ENCODE results near the gene TTC12.

The TTC12 gene

DNA sequence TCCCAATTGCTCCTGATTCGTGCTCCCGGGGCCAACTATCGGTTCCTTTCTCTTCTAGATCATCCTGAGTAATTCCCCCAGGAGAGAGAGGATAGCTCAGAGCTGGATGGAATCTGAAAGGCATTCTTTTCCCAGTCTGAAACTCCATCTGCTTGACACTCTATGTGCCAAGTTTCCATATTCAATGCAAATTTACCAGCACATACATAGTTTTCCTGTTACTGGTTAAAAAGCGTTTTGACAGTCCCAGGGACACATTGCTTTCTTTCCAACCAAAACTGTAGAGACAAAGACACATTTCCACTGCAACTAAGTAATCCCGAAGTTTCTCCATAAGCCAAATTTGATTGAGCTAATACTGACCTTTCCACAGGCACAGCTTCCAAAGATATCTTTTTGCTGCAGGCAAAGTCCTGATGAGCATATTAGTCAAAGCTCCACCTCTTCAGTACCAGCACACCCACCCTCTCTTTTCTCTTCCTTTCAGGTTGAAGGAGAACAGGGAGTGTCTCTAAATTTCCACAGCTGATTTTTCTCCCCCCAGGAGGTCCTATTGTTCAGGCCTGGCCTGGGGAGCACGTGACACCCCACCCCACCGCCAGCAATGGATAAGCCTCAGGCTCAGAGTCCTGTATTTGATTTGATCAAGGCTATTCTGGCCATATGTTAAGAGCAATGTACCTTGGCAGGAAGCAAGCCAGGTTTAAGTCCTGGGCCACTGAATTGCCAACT is 63.5 kb downstream of the TTC12 start:
- no peak overlapping the region for H3K4me3 ChIP-seq (replicated peaks; ENCODE audit: low read depth, low read length)
- TF ChIP-seq, protein P1, sequence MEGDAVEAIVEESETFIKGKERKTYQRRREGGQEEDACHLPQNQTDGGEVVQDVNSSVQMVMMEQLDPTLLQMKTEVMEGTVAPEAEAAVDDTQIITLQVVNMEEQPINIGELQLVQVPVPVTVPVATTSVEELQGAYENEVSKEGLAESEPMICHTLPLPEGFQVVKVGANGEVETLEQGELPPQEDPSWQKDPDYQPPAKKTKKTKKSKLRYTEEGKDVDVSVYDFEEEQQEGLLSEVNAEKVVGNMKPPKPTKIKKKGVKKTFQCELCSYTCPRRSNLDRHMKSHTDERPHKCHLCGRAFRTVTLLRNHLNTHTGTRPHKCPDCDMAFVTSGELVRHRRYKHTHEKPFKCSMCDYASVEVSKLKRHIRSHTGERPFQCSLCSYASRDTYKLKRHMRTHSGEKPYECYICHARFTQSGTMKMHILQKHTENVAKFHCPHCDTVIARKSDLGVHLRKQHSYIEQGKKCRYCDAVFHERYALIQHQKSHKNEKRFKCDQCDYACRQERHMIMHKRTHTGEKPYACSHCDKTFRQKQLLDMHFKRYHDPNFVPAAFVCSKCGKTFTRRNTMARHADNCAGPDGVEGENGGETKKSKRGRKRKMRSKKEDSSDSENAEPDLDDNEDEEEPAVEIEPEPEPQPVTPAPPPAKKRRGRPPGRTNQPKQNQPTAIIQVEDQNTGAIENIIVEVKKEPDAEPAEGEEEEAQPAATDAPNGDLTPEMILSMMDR (IDR thresholded peaks at IDR 0.05; ENCODE audit: low read length, missing control alignments), result no peak
- peak; percentile 33 for DNase-seq (ENCODE audit: low read depth)

- DNase-seq (ENCODE audit: low read depth), result no peak
Observed at GRCh38 chr11:113378692-113379091, 64.3 kb downstream of the TTC12 start.

GRCh38 chr11:113382121-113382520 is 67.7 kb downstream of the TTC12 start:
- DNase-seq (ENCODE audit: low read depth), result no peak
- no peak overlapping the region for H3K4me3 ChIP-seq (replicated peaks; ENCODE audit: low read depth, low read length)
- TF ChIP-seq, protein P1 (IDR thresholded peaks at IDR 0.05; ENCODE audit: low read length, missing control alignments), result no peak

More at GRCh38 chr11:113378692-113379091, 64.3 kb downstream of the TTC12 start:
- H3K4me3 ChIP-seq (replicated peaks; ENCODE audit: low read depth, low read length), result no peak overlapping the region
- TF ChIP-seq, protein P1 (IDR thresholded peaks at IDR 0.05; ENCODE audit: low read length, missing control alignments), result no peak

GRCh38 chr11:113384551-113384950 is 70.2 kb downstream of the TTC12 start:
- peak; percentile 95 for DNase-seq (ENCODE audit: low read depth)
- TF ChIP-seq, protein P1 (IDR thresholded peaks at IDR 0.05; ENCODE audit: low read length, missing control alignments), result no peak

GRCh38 chr11:113385749-113386148 is 71.4 kb downstream of the TTC12 start:
- DNase-seq (ENCODE audit: low read depth), result no peak
- H3K4me3 ChIP-seq (replicated peaks; ENCODE audit: low read depth, low read length), result no peak overlapping the region
- TF ChIP-seq, protein P1 (IDR thresholded peaks at IDR 0.05; ENCODE audit: low read length, missing control alignments), result no peak

More at GRCh38 chr11:113384551-113384950, 70.2 kb downstream of the TTC12 start:
- H3K4me3 ChIP-seq (replicated peaks; ENCODE audit: low read depth, low read length), result no peak overlapping the region

DNA sequence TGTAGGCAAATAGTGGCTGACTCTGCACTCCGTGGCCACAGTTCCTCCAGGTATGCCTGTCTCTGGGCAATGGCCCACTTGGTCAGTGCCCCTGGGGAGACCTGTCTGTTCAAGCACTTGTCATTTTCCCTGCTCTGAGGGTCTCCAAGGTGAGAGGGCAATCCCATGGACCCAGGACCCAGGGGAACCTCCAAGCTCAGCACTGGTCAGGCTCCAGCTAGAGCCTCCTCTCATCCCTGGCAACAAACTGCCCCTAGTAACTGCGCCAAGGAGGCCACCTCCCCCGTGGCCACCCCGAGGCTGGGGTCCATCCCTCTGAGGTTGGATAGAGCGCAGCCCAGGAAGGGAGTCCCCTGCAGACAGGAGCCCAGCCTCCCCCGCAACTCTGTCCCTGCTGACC is 72.5 kb downstream of the TTC12 start:
- TF ChIP-seq, protein P1 (IDR thresholded peaks at IDR 0.05; ENCODE audit: low read length, missing control alignments), result no peak
- no peak for DNase-seq (ENCODE audit: low read depth)
- H3K4me3 ChIP-seq (replicated peaks; ENCODE audit: low read depth, low read length), result no peak overlapping the region

All from fibroblast of pulmonary artery (primary cell).